Amygdala (tissue), 56 donors: Measurements from ENCODE around the gene CNTNAP1.

ENCODE experiments used
- DNase-seq, 56 donors: peaks; one replicate each; lab custom pipeline; 2025; lab: John Stamatoyannopoulos, UW

CNTNAP1 gene

GRCh38 chr17:42682722-42683403 is 532 bp downstream of the CNTNAP1 start:
- peak in 24 of 56 donors; percentile 6 to 78 (median 48) for DNase-seq

DNA sequence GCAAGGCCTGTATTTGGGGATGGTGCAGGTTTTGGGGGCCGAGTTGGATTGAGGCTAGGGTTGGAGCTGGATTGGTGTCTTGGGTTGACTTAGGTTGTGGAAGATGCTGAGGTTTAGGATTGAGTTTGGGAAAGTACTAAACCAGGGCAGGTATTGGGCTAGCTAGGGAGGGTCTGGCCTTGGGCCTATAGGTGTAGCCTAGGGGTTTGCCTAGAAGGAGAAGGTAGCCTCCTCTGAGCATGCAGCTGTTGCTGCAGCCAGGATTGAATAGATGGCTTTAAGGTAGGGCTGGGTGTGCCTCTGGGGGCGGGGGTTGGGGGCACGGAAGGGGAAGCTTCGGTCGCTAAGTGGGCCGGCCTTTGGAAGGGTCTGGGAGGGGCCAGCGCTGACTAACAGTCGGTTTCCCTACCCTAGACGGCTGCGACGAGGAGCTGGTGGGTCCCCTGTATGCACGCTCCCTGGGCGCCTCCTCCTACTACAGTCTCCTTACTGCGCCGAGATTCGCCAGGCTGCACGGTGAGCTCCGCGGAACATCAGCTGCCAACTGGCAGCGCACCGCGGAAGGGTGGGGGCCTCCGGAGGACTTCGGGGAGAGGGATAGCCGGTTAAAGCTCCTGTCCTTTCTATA is 1.2 kb downstream of the CNTNAP1 start:
- peak in 30 of 56 donors; percentile 8 to 64 (median 38) for DNase-seq

- DNase-seq: no peak
These were observed 2.7 kb downstream of the CNTNAP1 start for GRCh38 chr17:42684929-42685556.

- DNase-seq: no peak
These were observed 3.5 kb downstream of the CNTNAP1 start for GRCh38 chr17:42685831-42686230.

GRCh38 chr17:42686520-42687128 is 4.3 kb downstream of the CNTNAP1 start:
- DNase-seq: no peak

DNA sequence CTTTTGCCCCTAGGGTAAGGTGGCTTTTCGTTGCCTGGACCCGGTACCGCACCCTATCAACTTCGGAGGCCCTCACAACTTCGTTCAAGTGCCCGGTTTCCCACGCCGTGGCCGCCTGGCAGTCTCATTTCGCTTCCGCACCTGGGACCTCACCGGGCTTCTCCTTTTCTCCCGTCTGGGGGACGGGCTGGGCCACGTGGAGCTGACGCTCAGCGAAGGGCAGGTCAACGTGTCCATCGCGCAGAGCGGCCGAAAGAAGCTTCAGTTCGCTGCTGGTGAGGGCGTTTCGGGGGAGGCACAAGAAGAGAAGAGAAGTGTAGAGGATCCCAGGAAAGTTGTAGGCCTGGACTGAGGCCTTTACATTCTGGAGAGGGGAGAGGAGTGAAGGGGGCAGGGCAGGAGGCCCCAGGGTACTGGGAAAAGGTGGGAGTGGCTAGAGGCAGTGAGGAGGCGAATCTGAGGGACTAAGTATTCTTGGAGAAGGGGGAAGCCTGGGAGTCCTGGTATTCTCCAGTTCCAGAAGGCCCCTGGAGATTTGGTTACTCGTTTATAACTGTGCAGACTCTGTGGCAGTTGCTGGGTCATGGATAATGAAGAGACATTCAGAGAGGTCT is 5.5 kb downstream of the CNTNAP1 start:
- no peak for DNase-seq

DNA sequence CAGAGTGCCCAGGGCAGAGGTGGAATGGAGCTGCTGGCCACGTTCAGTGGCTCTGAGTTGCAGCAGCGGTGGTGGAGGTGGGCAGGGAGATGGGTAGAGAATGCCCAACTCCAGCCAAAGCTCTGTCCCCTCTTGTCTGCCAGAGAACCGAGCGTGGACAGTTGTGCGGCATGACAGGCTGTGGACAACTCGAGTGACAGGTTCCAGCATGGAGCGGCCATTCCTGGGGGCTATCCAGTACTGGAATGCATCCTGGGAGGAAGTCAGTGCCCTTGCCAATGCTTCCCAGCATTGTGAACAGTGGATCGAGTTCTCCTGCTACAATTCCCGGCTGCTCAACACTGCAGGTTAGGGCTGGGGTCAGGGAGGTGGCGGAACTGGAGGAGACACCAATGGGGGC is 8.3 kb downstream of the CNTNAP1 start:
- DNase-seq: no peak

DNA sequence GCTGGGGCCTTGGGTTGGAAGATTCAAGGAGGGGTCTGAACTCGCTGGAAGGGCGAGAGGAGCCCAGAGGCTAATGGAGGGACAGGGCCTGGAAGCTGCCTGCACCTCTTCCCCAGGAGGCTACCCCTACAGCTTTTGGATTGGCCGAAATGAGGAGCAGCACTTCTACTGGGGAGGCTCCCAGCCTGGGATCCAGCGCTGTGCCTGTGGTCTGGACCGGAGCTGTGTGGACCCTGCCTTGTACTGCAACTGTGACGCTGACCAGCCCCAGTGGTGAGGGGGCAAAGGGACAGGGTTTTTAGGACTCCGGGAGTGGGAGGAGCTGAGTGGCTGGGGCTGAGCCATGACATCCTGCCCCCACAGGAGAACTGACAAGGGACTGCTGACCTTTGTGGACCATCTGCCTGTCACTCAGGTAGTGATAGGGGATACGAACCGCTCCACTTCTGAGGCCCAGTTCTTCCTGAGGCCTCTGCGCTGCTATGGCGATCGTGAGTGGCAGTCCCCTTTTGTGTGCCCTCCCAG is 8.8 kb downstream of the CNTNAP1 start:
- no peak for DNase-seq

DNA sequence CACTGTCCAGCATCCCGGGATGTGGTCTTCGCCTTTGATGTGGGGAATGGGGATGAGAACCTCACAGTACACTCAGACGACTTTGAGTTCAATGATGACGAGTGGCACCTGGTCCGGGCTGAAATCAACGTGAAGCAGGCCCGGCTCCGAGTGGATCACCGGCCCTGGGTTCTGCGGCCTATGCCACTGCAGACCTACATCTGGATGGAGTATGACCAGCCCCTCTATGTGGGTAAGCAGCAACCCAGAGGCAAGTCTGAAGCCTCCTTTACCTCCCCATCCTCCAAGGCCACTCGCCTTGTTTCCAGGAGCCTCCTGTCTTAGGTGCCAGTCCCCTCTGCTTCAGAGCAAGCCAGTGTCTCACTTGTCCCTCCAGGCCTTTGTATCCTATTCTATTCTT is 10.2 kb downstream of the CNTNAP1 start:
- DNase-seq: no peak

- DNase-seq: no peak
These were observed 12.2 kb downstream of the CNTNAP1 start for GRCh38 chr17:42694524-42694923.

DNA sequence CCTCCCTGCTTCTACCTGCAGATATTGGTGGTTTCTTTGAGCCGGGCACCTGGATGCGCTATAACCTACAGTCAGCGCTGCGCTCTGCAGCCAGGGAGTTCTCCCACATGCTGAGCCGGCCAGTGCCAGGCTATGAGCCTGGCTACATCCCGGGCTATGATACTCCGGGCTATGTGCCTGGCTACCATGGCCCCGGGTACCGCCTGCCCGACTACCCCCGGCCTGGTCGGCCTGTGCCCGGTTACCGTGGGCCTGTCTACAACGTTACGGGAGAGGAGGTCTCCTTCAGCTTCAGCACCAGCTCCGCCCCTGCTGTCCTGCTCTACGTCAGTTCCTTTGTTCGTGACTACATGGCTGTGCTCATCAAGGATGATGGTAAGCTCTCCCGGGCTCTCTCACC is 13.2 kb downstream of the CNTNAP1 start:
- no peak for DNase-seq

GRCh38 chr17:42697108-42697811 is 14.9 kb downstream of the CNTNAP1 start:
- DNase-seq: no peak

GRCh38 chr17:42698736-42699414 is 16.5 kb downstream of the CNTNAP1 start:
- DNase-seq: no peak

GRCh38 chr17:42699415-42699740 is 17.0 kb downstream of the CNTNAP1 start:
- DNase-seq: no peak

DNA sequence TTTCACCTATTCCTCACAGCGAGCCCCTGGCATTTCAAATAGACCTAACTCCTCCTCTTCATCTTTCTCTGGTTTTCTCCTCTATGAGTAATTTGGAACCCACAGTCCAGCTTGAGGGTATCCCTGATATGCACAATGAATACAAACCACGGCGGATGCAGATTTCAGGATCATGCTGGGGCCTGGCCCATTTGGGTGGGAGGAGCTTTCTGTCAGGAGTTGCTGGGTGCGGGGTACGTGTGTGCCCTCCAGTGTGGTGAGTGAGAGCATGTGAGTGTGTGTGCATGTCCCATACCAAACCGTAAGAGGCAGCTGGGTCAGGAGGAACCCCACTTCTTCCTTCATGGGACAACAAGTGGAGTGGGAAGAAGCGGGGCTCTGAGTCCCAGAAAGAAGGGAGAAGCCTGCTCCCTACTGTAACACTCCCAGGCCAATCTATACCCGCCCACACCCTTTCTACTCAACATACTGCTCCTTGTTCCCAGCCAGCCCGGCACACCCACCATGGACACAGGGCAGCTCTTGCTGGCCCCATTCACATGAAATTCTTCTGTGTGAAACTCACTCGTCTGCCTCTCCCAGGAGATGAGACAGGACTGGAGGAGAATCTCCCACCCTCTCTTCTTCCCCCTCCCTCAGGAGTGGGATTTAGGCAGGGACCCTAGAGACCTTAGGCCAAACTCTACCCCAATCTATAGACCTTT is 18.4 kb downstream of the CNTNAP1 start:
- no peak for DNase-seq

DNA sequence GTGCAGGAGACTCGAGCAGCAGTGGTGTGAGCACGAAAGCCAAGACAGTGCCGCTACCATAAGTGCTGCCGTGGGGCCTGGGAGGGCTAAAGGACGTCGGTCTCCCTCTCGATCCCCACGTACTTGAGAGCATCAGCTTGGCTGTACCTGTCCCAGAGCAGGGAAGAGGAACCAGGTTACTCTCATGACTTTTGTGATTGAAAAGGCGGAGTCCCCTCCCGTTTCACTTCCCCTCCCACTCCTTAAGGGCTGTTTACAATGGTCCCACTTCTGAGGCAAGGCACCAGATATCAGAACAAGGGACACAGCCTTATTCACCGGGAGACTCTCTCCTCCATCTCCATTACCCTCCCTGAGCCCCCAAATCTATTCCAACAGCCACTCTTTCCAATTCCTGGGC is 20.1 kb downstream of the CNTNAP1 start:
- DNase-seq: no peak

- DNase-seq: no peak
These were observed 22.1 kb downstream of the CNTNAP1 start for GRCh38 chr17:42704490-42704836.

- DNase-seq: no peak
These were observed 22.6 kb downstream of the CNTNAP1 start for GRCh38 chr17:42704837-42705494.

- no peak for DNase-seq
These were observed 24.4 kb downstream of the CNTNAP1 start for GRCh38 chr17:42706732-42707131.
